Smooth muscle cell (in vitro differentiated cells): Measurements from ENCODE around the gene CHN1. TPM values are rescaled to one million over a fixed set of nuclear protein-coding genes. Genes with fewer than 3 reads are reported as not detected.

Experiments
- DNase-seq: peaks from one replicate; lab custom pipeline; 2025; ENCODE audit not compliant: unreplicated experiment; lab: John Stamatoyannopoulos, UW
- H2AFZ ChIP-seq: fragments of 200-600 bp; sonication (generic); 2 replicates; pipeline ENCODE4 v1.6.0; 2016; ENCODE audit warnings: antibody characterized with exemption, low read depth, mild to moderate bottlenecking
- H3F3A ChIP-seq: fragments of 200-600 bp; sonication (generic); 2 replicates; pipeline ENCODE4 v1.6.0; 2017; ENCODE audit warnings: antibody characterized with exemption, low read depth
- H3K27ac ChIP-seq: fragments of 200-600 bp; sonication (generic); 2 replicates; pipeline ENCODE4 v1.5.1; 2016; ENCODE audit warnings: low read depth, mild to moderate bottlenecking
- H3K27me3 ChIP-seq: fragments of 200-600 bp; sonication (generic); 2 replicates; pipeline ENCODE4 v1.6.1; 2016; ENCODE audit warnings: low read depth, mild to moderate bottlenecking
- H3K36me3 ChIP-seq: fragments of 200-600 bp; sonication (generic); 2 replicates; pipeline ENCODE4 v1.5.1; 2016; ENCODE audit warnings: low read depth
- H3K4me1 ChIP-seq: fragments of 200-600 bp; sonication (generic); 2 replicates; pipeline ENCODE4 v1.5.1; 2016; ENCODE audit warnings: low read depth
- H3K4me2 ChIP-seq: fragments of 200-600 bp; sonication (generic); 2 replicates; pipeline ENCODE4 v1.6.0; 2016; ENCODE audit warnings: mild to moderate bottlenecking
- H3K4me3 ChIP-seq: fragments of 200-600 bp; sonication (generic); 2 replicates; pipeline ENCODE4 v1.5.1; 2016; ENCODE audit warnings: mild to moderate bottlenecking
- H3K79me2 ChIP-seq: fragments of 200-600 bp; sonication (generic); 2 replicates; pipeline ENCODE4 v1.6.0; 2016; ENCODE audit warnings: low read depth, mild to moderate bottlenecking
- H3K9ac ChIP-seq: fragments of 200-600 bp; sonication (generic); 2 replicates; pipeline ENCODE4 v1.6.0; 2016; ENCODE audit warnings: low read depth
- H3K9me3 ChIP-seq: fragments of 200-600 bp; sonication (generic); replicated peaks from 2 replicates; pipeline ENCODE4 v1.5.1; 2016; ENCODE audit warnings: low read depth
- H4K20me1 ChIP-seq: fragments of 200-600 bp; sonication (generic); 2 replicates; pipeline ENCODE4 v1.6.0; 2016; ENCODE audit warnings: low read depth
- WGBS: methylation state at CpG from one replicate; pipeline ENCODE4 v1.1.7; 2016; ENCODE audit warnings: low lambda C conversion rate; 5-methylcytosine and 5-hydroxymethylcytosine counted together
- polyA plus RNA-seq: library from polyadenylated mRNA; unstranded; fragments of >200 nt; fragmentation: Nextera tagmentation; extraction: Ambion mirVana; gene quantifications from 2 replicates; pipeline ENCODE4 v1.2.1, GENCODE V29; 2016
- total RNA-seq: library from RNA; depleted of rRNA; stranded (reverse); fragments of >200 nt; gene quantifications from 2 replicates; pipeline ENCODE4 v1.2.3, GENCODE V29; 2014
- TF ChIP-seq, protein P1 (sequence below): fragments of 200-600 bp; sonication (generic); IDR thresholded peaks from 2 replicates; pipeline ENCODE4 v1.5.1; 2017; ENCODE audit warnings: borderline replicate concordance, mild to moderate bottlenecking, antibody characterized with exemption; ENCODE audit not compliant: insufficient read depth, poor library complexity, severe bottlenecking

Gene CHN1
- total and polyA plus RNA-seq, 2 experiments from 2014 or later: 33.5 to 44.8 TPM

- Histone ChIP-seq H3K4me1 (no peaks in the 10 kb centered on the region), H3K9ac (no peak overlapping the region), H3K27ac (no peak overlapping the region), H4K20me1 (no peaks in the 10 kb centered on the region), H3F3A (no peaks in the 10 kb centered on the region), H3K4me2 (no peak overlapping the region), H3K4me3 (no peak overlapping the region), H2AFZ (no peak overlapping the region), H3K79me2 (no peaks in the 10 kb centered on the region), H3K9me3 (no peaks in the 10 kb centered on the region), H3K36me3 (no peaks in the 10 kb centered on the region), H3K27me3 (no peaks in the 10 kb centered on the region)
- 83% methylated on average over 3 of the region's 3 CpGs for WGBS
- DNase-seq: no peak
- TF ChIP-seq, protein P1, sequence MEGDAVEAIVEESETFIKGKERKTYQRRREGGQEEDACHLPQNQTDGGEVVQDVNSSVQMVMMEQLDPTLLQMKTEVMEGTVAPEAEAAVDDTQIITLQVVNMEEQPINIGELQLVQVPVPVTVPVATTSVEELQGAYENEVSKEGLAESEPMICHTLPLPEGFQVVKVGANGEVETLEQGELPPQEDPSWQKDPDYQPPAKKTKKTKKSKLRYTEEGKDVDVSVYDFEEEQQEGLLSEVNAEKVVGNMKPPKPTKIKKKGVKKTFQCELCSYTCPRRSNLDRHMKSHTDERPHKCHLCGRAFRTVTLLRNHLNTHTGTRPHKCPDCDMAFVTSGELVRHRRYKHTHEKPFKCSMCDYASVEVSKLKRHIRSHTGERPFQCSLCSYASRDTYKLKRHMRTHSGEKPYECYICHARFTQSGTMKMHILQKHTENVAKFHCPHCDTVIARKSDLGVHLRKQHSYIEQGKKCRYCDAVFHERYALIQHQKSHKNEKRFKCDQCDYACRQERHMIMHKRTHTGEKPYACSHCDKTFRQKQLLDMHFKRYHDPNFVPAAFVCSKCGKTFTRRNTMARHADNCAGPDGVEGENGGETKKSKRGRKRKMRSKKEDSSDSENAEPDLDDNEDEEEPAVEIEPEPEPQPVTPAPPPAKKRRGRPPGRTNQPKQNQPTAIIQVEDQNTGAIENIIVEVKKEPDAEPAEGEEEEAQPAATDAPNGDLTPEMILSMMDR: no peak
Observed at GRCh38 chr2:175039490-175039889, 34.3 kb upstream of the CHN1 start.

DNA sequence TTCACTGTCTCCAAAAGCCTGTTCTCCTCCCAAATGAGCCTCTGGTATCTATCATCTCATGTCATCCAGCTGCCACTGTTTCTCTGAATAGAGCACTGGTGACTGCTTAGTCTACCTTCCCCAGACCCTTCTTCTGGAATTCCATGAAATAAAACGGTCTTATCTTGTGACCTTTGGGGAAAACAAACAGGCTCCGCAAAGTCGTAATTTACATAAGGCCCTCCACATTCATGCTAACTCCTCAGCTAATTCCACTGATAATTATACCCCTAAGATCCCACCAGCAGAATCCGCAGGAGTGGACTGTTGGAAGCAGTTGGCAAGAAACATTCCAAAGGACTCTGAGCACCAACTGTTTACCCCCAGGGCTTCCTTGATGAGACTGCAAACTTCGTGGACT is 33.9 kb upstream of the CHN1 start:
- Histone ChIP-seq H3K27me3 (no peaks in the 10 kb centered on the region), H3K36me3 (no peaks in the 10 kb centered on the region), H3K27ac (no peak overlapping the region), H3F3A (no peaks in the 10 kb centered on the region), H3K4me3 (no peak overlapping the region), H3K9me3 (no peaks in the 10 kb centered on the region), H2AFZ (no peak overlapping the region), H3K9ac (no peak overlapping the region), H3K79me2 (no peaks in the 10 kb centered on the region), H3K4me1 (no peaks in the 10 kb centered on the region), H3K4me2 (no peak overlapping the region), H4K20me1 (no peaks in the 10 kb centered on the region)
- 31% methylated on average over 5 of the region's 5 CpGs for WGBS
- TF ChIP-seq, protein P1: no peak
- no peak for DNase-seq

- Histone ChIP-seq H3K36me3 (no peaks in the 10 kb centered on the region), H3K27me3 (no peaks in the 10 kb centered on the region), H3K4me1 (no peaks in the 10 kb centered on the region), H2AFZ (no peak overlapping the region), H4K20me1 (no peaks in the 10 kb centered on the region), H3K4me2 (no peak overlapping the region), H3K9me3 (no peaks in the 10 kb centered on the region), H3K79me2 (no peaks in the 10 kb centered on the region), H3F3A (no peaks in the 10 kb centered on the region), H3K27ac (no peak overlapping the region), H3K9ac (no peak overlapping the region), H3K4me3 (no peak overlapping the region)
- 100% methylated on average over 2 of the region's 2 CpGs for WGBS
- DNase-seq: no peak
- TF ChIP-seq, protein P1: no peak
Observed at GRCh38 chr2:175037941-175038340, 32.8 kb upstream of the CHN1 start.

DNA sequence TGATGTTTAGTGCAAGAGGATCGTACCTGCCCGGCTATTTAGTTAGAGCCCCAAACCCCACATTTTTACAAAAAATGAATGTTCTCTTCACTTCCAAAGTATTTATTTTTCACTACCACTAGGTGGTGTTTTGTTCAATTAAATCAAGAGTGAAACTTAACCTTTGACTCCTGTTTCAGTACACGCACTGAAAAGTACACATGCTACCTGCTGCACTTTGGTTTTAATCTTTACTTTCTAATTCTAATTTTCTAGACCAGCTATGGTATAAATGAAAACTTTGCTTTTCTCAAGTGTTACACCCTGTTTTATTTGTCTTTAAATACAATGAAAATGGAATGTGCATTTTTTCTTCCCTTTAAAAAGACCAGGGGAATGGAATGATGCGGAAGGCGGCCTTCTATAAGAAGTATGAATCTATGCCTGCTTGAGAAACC is 31.4 kb upstream of the CHN1 start:
- no peaks in the 10 kb centered on the region for H3F3A ChIP-seq
- 81% methylated on average over 5 of the region's 5 CpGs for WGBS
- no peaks in the 10 kb centered on the region for H3K9me3 ChIP-seq
- no peaks in the 10 kb centered on the region for H3K4me1 ChIP-seq
- peak overlapping the region; percentile 69 for H3K4me2 ChIP-seq
- H2AFZ ChIP-seq: no peak overlapping the region
- no peak overlapping the region for H3K27ac ChIP-seq
- DNase-seq: no peak
- H3K27me3 ChIP-seq: no peaks in the 10 kb centered on the region
- no peaks in the 10 kb centered on the region for H4K20me1 ChIP-seq
- H3K36me3 ChIP-seq: no peaks in the 10 kb centered on the region
- H3K4me3 ChIP-seq: no peak overlapping the region
- TF ChIP-seq, protein P1: peak; percentile 49
- H3K79me2 ChIP-seq: no peaks in the 10 kb centered on the region
- no peak overlapping the region for H3K9ac ChIP-seq
